Activated CD8-positive, alpha-beta T cell treated with anti-CD3 and anti-CD28 coated beads for 36 hours (primary cell): ENCODE results near the gene PAWR. TPM values are rescaled to one million over a fixed set of nuclear protein-coding genes. Genes with fewer than 3 reads are reported as not detected.

ENCODE experiments used
- ATAC-seq: fragments of 200-7000 bp; cut with Tn5 transposase; one replicate; pipeline ENCODE4 v1.10.0; 2021; ENCODE audit warnings: mild to moderate bottlenecking, moderate library complexity
- CTCF ChIA-PET: fragments of 350-600 bp; sonication (Branson Sonifier 250); formaldehyde crosslinking; loops from one replicate; lab custom pipeline; 2021; ENCODE audit warnings: antibody characterized with exemption; lab: Charles Lee
- POLR2A ChIA-PET: fragments of 350-600 bp; sonication (Branson Sonifier 250); formaldehyde crosslinking; loops from one replicate; lab custom pipeline; 2021; ENCODE audit warnings: antibody characterized with exemption; lab: Charles Lee
- DNase-seq: peaks from one replicate; pipeline ENCODE4 v3.0.0-alpha.2; 2020
- H3K27ac Mint-ChIP-seq: one replicate; pipeline ENCODE4 v1.8.0; 2021; ENCODE audit warnings: mild to moderate bottlenecking, mixed read lengths
- H3K27me3 Mint-ChIP-seq: one replicate; pipeline ENCODE4 v1.8.0; 2021; ENCODE audit warnings: mixed read lengths
- H3K36me3 Mint-ChIP-seq: one replicate; pipeline ENCODE4 v1.8.0; 2021; ENCODE audit warnings: low read depth, mixed read lengths
- H3K4me1 Mint-ChIP-seq: one replicate; pipeline ENCODE4 v1.8.0; 2021; ENCODE audit warnings: low read depth, mixed read lengths
- H3K4me3 Mint-ChIP-seq: one replicate; pipeline ENCODE4 v1.8.0; 2021; ENCODE audit warnings: mild to moderate bottlenecking, moderate library complexity, mixed read lengths
- H3K9me3 Mint-ChIP-seq: one replicate; pipeline ENCODE4 v1.8.0; 2021; ENCODE audit warnings: mixed read lengths
- intact Hi-C: fragments of 100-400 bp; cut with micrococcal nuclease; formaldehyde crosslinking; loops from one replicate; pipeline ENCODE4 v1.10.0; 2022
- total RNA-seq, 2 experiments: library from RNA; stranded (reverse); gene quantifications; one replicate each; pipeline ENCODE4 v1.2.3, GENCODE V29; 2021
- TF ChIP-seq, protein P1 (sequence below): fragments of 200-600 bp; IDR thresholded peaks from one replicate; pipeline ENCODE4 v1.8.0; 2022; ENCODE audit warnings: antibody characterized with exemption, mild to moderate bottlenecking

PAWR gene
- total RNA-seq, 2 experiments from 2014 or later = 5.5 to 5.8 TPM

GRCh38 chr12:79680051-79680450 is 10.7 kb downstream of the PAWR start:
- Mint-ChIP-seq H3K4me3 (no peak overlapping the region), H3K27ac (no peak overlapping the region), H3K4me1 (no peaks in the 10 kb centered on the region), H3K27me3 (peaks cover 8% of the 10 kb centered on the region), H3K9me3 (no peaks in the 10 kb centered on the region), H3K36me3 (no peaks in the 10 kb centered on the region)
- intact Hi-C loops = no loop called here
- POLR2A ChIA-PET = no interaction called here
- DNase-seq (no peak), ATAC-seq (no peak)
- CTCF ChIA-PET = no interaction called here
- TF ChIP-seq, protein P1, sequence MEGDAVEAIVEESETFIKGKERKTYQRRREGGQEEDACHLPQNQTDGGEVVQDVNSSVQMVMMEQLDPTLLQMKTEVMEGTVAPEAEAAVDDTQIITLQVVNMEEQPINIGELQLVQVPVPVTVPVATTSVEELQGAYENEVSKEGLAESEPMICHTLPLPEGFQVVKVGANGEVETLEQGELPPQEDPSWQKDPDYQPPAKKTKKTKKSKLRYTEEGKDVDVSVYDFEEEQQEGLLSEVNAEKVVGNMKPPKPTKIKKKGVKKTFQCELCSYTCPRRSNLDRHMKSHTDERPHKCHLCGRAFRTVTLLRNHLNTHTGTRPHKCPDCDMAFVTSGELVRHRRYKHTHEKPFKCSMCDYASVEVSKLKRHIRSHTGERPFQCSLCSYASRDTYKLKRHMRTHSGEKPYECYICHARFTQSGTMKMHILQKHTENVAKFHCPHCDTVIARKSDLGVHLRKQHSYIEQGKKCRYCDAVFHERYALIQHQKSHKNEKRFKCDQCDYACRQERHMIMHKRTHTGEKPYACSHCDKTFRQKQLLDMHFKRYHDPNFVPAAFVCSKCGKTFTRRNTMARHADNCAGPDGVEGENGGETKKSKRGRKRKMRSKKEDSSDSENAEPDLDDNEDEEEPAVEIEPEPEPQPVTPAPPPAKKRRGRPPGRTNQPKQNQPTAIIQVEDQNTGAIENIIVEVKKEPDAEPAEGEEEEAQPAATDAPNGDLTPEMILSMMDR = no peak

DNA sequence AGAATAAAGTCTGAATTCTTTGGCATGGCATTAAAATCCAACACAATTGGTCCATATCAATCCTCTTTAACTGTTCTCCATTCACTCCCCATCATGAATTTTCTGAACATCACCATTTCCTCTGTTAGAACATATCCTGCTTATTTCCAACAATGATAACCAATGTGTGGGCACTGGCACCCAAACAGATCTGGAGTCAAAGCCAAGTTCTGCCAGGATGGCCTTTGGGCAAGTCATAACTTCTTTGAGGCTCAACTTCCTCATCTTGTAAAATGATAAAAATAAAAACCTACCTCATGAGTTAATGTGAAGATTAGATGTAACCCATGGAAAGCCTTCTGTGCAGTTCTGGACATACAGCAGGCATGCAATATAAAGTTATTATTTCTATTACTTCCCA is 12.5 kb downstream of the PAWR start:
- DNase-seq (no peak), ATAC-seq (no peak)
- ChIA-PET CTCF (no interaction called here), POLR2A (no interaction called here)
- no peak overlapping the region for H3K4me3 Mint-ChIP-seq
- no peaks in the 10 kb centered on the region for H3K36me3 Mint-ChIP-seq
- intact Hi-C loops = no loop called here
- no peaks in the 10 kb centered on the region for H3K4me1 Mint-ChIP-seq
- TF ChIP-seq, protein P1 = no peak
- H3K9me3 Mint-ChIP-seq = no peaks in the 10 kb centered on the region
- peaks cover 9% of the 10 kb centered on the region for H3K27me3 Mint-ChIP-seq
- H3K27ac Mint-ChIP-seq = no peak overlapping the region

DNA sequence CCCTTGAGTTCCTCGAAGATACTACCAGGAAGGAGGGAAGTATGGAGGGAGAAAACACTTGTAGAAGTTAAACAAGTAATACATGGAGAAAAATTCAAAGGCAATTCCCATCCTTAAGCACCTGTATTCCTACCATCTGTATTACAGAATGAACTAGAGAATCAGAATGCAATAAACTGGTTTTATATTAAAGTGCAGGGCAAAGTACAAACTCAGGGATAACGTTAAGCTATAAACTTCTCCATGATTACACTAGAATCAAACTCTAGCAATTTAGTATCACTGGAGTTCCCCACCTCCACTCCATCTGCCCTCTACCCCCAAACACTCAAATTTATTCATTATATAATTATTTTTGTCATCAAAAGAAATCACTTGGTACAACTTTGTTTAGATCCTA is 13.1 kb downstream of the PAWR start:
- POLR2A ChIA-PET = no interaction called here
- H3K4me1 Mint-ChIP-seq = no peaks in the 10 kb centered on the region
- intact Hi-C loops = no loop called here
- H3K4me3 Mint-ChIP-seq = no peak overlapping the region
- CTCF ChIA-PET = no interaction called here
- H3K27ac Mint-ChIP-seq = no peak overlapping the region
- H3K9me3 Mint-ChIP-seq = no peaks in the 10 kb centered on the region
- TF ChIP-seq, protein P1 = no peak
- H3K27me3 Mint-ChIP-seq = peaks cover 9% of the 10 kb centered on the region
- DNase-seq (no peak), ATAC-seq (no peak)
- H3K36me3 Mint-ChIP-seq = no peaks in the 10 kb centered on the region

DNA sequence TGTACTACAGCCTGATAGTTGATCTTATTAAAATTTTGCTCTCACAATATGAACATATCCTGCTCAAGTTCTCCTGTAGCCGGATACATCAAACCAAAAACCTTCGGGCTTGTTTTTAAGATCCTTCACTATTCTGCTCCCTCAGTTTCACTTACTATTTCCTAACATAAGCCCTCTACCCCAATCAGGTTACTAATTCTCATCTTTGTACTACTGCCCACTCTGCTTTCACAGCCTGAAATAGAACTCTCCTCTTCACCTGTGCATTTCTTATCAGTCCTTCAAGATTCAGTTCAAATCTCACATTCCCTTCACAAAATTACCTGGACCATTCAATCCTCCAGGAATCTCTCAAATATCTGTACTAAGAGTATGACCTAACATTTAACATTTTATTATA is 14.2 kb downstream of the PAWR start:
- H3K27ac Mint-ChIP-seq = no peak overlapping the region
- H3K9me3 Mint-ChIP-seq = peaks cover 5% of the 10 kb centered on the region
- POLR2A ChIA-PET = no interaction called here
- DNase-seq = no peak
- CTCF ChIA-PET = no interaction called here
- H3K4me3 Mint-ChIP-seq = no peak overlapping the region
- intact Hi-C loops = no loop called here
- H3K27me3 Mint-ChIP-seq = peaks cover 14% of the 10 kb centered on the region
- ATAC-seq = no peak
- TF ChIP-seq, protein P1 = no peak
- peaks cover 2% of the 10 kb centered on the region for H3K36me3 Mint-ChIP-seq
- no peaks in the 10 kb centered on the region for H3K4me1 Mint-ChIP-seq

- Mint-ChIP-seq H3K27ac (no peak overlapping the region), H3K36me3 (peaks cover 2% of the 10 kb centered on the region), H3K27me3 (peaks cover 9% of the 10 kb centered on the region), H3K4me1 (no peaks in the 10 kb centered on the region), H3K4me3 (no peak overlapping the region), H3K9me3 (peaks cover 5% of the 10 kb centered on the region)
- intact Hi-C loops = no loop called here
- TF ChIP-seq, protein P1 = no peak
- no peak for ATAC-seq
- CTCF ChIA-PET = no interaction called here
- POLR2A ChIA-PET = no interaction called here
- no peak for DNase-seq
Observed at GRCh38 chr12:79674629-79675028, 16.1 kb downstream of the PAWR start.
